ENCODE results near the gene CELSR1. TPM values are rescaled to one million over a fixed set of nuclear protein-coding genes. Genes with fewer than 3 reads are reported as not detected.

CELSR1 gene
- total RNA-seq, 1 experiment from 2014 or later, result 8.7 TPM

- DNase-seq (ENCODE audit: extremely low read depth, low read depth), result no peak
Observed at GRCh38 chr22:46575911-46576555, 38.6 kb upstream of the CELSR1 start.

GRCh38 chr22:46574993-46575910 lies 37.8 kb upstream of the CELSR1 start:
- DNase-seq (ENCODE audit: extremely low read depth, low read depth), result no peak

DNA sequence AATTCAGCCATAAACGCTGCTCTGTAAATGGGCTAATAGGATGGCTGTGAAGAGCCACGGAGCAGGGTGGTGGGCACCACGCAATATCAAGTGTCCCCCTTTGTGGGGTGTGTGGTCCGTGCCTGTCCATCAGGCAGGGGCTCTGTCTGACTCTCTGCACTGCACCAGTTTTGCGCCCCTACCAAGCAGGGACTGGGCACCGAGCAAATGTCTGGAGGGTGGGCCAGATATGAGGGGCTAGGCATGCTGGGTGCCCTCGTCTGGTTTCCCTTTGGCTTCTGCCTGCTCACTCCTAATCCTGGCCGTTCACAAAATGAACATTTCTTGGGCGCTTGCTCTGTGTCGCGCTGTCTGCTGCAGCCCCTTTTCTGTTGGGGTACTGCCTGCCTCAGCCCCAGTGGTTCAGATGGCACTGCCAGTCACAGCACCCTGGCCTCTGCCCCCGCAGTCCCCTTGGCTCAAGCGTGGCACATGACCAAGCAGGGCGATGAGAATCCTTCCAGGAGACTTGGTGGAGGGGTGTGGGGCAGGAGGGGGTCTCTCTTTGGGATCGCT lies 37.1 kb upstream of the CELSR1 start:
- no peak for DNase-seq (ENCODE audit: extremely low read depth, low read depth)

DNA sequence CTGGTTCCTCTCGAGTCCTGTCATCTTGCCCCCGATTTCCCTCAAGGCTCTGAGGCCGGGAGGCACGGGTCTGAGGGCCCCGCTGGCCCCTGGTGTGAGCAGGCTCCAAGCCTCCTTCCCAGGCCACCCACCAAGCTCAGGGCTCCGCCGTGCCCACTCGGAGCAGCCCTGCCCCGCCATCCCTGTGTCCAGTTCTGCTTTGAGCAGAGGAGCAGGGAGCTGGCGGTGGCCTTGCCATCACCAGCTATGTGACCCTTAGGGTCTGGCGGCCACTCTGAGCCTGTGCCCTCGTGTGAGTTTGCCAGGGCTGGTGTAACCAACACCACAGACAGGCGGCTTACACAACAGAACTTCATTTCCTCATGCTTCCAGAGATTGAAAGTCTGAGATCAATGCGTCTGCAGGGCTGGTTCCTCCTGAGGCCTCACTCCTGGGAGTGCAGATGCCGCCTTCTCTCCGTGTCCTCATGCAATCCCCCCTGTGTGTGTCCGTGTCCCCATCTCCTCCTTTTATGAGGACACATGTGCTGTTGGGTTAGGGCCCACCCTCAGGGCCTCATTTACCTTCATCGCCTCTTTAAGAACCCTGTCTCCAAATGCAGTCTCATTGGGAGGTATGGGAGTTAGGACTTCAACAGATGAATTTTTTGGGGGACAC lies 36.5 kb upstream of the CELSR1 start:
- DNase-seq (ENCODE audit: extremely low read depth, low read depth), result no peak

- DNase-seq (ENCODE audit: extremely low read depth, low read depth), result no peak
Observed at GRCh38 chr22:46572911-46573780, 35.7 kb upstream of the CELSR1 start.

GRCh38 chr22:46571642-46572250 lies 34.3 kb upstream of the CELSR1 start:
- no peak for DNase-seq (ENCODE audit: extremely low read depth, low read depth)

- DNase-seq (ENCODE audit: extremely low read depth, low read depth), result no peak
Observed at GRCh38 chr22:46569848-46570695, 32.7 kb upstream of the CELSR1 start.

- DNase-seq (ENCODE audit: extremely low read depth, low read depth), result no peak
Observed at GRCh38 chr22:46569055-46569847, 31.8 kb upstream of the CELSR1 start.

- DNase-seq (ENCODE audit: extremely low read depth, low read depth), result no peak
Observed at GRCh38 chr22:46568102-46568809, 30.8 kb upstream of the CELSR1 start.

- DNase-seq (ENCODE audit: extremely low read depth, low read depth), result no peak
Observed at GRCh38 chr22:46567471-46567870, 30.1 kb upstream of the CELSR1 start.

GRCh38 chr22:46564084-46564714 lies 26.8 kb upstream of the CELSR1 start:
- DNase-seq (ENCODE audit: extremely low read depth, low read depth), result no peak

DNA sequence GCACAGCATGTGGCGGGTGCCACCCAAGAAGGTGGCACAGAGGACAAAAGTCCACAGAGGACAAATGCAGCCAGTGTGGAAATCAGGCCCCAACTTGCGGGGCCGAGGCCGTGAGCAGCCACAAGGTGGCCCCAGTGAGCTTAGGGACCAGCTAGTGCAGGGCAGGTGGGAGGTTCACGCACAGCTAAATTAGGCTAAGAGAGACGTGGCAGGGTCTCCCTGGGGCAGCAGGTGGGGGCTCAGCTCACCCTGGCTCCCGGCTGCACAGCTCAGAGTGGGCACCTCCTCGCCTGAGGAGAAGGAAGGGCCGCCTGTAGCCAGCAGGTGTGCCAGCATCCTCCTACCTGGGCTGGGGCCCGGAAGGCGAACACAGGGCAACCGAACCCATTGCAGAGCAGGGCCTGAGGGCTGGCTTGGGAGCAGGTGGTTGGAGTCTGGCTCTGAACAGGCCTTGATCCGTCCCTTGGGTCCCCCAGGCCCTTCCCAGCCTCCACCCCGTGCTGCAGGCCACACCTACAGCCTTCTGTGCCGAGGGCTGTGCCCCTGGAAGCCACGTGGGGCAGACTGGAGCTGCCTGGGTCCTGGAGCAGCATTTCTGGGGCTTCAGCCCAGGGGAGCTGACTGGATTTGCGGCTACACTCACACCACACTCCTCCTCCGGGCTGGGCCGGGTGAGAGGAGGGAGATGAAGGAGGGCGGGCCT lies 26.1 kb upstream of the CELSR1 start:
- peak; percentile 54 for DNase-seq (ENCODE audit: extremely low read depth, low read depth)

- no peak for DNase-seq (ENCODE audit: extremely low read depth, low read depth)
Observed at GRCh38 chr22:46561435-46561905, 24.1 kb upstream of the CELSR1 start.

DNA sequence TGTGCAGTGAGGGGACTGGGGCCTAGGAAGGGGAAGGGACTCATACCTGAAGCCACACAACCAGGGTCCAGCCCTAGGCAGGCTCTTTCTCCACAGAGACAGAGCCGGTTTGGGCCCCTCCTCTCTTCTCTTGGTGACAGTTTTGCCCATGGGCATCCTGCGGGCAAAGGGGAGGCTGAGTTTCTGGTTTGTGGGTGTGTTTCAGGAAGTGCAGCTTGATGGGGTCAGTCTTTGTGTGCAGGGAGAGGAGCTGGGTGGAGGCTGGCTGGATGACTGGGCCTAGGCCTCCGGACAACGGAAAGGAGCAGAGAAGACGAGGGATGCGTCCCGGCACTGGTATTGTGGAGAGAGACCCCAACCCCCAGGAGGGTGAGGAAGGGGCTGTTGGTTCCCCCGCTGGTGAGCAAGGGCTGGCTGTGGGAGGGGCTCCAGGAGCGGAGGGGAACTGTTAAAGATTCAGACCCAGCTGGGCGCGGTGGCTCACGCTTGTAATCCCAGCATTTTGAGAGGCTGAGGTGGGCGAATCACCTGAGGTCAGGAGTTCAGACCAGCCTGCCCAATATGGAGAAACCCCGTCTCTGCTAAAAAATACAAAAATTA lies 23.4 kb upstream of the CELSR1 start:
- no peak for DNase-seq (ENCODE audit: extremely low read depth, low read depth)

GRCh38 chr22:46557736-46558480 lies 20.5 kb upstream of the CELSR1 start:
- no peak for DNase-seq (ENCODE audit: extremely low read depth, low read depth)
